ENCODE measurements around the gene APBA2.

The APBA2 gene

DNA sequence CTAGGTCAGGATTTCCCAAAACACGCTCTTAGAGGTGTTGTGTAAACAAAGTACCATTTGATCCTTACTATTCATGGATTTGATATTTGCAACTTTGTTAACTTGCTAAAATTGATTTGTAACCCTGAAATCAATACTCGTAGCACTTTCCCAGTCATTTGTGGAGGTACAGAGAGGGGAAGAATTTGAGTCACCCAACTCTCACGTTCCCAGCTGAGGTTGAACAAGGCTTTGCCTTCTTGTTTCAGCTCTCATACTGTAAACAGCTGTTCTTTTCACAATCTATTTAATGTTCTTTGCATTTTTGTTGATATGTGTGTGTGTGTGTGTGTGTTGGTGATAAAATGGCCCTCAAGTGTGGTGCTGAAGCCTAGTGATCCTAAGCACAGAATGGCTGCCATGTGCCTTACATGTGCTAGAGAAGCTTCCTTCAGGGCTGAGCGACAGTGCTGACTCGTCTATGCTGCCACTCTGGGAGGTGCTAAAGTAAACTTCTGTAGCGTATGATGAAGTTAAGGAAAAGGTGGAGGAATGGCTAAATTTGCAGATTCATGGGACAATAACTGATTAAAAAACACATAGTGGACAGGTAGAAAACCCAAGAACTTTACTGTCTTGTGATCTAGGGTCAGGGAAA lies 173.2 kb downstream of the APBA2 start:
- no peak for DNase-seq (ENCODE audit: low read depth in 2 of 2)

- DNase-seq (ENCODE audit: low read depth in 2 of 2): no peak
These were observed 174.3 kb downstream of the APBA2 start for GRCh38 chr15:29059871-29060640.

GRCh38 chr15:29061746-29062145 lies 176.0 kb downstream of the APBA2 start:
- no peak for DNase-seq (ENCODE audit: low read depth in 2 of 2)

DNA sequence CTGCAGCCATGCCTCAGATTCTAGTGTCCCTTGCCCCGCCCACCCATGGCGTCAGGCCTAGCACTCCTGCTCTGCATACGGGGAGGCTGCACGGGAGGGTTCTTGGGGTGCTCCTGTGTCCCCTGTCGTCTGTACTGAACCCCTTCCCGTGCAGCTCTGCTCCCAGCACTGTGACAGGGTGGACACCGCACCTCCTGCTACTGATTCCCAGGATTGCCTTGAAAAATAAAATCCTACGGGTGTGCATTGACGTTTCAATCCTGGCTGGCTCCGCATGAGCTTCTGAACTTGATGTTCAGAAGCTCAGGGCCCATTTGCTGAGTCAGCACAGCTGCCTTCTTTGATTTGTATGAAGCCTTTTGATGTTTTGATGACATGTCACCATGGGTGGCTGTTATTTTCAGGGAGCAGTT lies 176.4 kb downstream of the APBA2 start:
- no peak for DNase-seq (ENCODE audit: low read depth in 2 of 2)

GRCh38 chr15:29062626-29063025 lies 176.9 kb downstream of the APBA2 start:
- DNase-seq (ENCODE audit: low read depth in 2 of 2): no peak

DNA sequence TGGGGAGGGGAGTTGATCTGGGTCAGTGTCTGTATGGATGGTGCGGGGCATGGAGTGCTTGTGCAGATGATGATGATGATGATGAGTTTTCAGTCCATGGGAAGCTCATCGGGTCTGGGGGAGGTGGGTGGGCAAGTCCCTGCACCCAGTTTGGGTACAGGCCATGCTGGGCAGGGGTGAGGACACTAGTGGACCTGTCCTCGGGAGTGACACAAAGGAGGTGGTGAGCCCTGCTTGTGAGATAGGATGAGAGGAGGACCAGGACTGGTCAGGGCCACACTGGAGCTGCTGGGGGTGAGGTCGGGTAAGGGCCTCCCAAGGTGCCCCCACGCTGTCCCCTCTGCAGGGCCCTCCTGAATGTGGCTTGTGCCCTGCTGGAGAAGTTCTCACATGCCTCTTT lies 177.9 kb downstream of the APBA2 start:
- no peak for DNase-seq (ENCODE audit: low read depth in 2 of 2)

GRCh38 chr15:29064290-29064689 lies 178.5 kb downstream of the APBA2 start:
- no peak for DNase-seq (ENCODE audit: low read depth in 2 of 2)

GRCh38 chr15:29064731-29065130 lies 179.0 kb downstream of the APBA2 start:
- DNase-seq (ENCODE audit: low read depth in 2 of 2): no peak

GRCh38 chr15:29065571-29065970 lies 179.8 kb downstream of the APBA2 start:
- DNase-seq (ENCODE audit: low read depth in 2 of 2): no peak

GRCh38 chr15:29066310-29066709 lies 180.5 kb downstream of the APBA2 start:
- no peak for DNase-seq (ENCODE audit: low read depth in 2 of 2)

DNA sequence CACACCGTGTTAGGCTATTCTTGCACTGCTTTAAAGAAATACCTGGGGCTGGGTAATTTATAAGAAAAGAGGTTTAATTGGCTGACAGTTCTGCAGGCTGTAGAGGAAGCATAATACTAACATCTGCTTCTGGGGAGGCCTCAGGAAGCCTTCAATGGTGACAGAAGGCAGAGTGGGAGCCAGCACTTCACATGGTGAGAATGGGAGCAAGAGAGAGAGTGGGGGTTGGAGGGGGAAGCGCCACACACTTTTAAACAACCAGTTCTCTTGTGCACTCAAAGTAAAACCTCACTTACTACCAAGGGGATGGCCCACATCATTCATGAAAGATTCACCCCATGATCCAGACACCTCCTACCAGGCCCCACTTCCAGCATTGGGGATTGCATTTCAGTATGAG lies 181.1 kb downstream of the APBA2 start:
- DNase-seq (ENCODE audit: low read depth in 2 of 2): no peak

DNA sequence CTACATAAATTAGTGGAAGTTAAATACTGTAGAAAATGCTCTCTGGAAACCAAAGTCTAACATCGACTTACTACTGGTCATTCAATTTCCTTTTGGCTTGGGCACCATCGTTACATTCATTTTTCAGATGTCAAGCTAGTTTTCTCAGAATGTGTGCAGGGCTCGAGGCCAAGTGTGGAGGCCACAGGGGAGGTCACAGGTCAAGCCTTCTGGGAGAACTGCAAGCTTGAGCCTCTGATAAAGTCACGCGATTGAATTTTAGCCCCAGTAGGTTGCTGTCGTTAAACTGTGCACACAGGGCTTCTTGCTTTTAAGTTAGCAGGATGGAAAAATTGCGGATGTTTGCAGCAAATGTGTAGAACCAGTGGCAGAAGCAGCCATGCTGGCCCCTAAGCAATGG lies 182.2 kb downstream of the APBA2 start:
- DNase-seq (ENCODE audit: low read depth in 2 of 2): no peak

DNA sequence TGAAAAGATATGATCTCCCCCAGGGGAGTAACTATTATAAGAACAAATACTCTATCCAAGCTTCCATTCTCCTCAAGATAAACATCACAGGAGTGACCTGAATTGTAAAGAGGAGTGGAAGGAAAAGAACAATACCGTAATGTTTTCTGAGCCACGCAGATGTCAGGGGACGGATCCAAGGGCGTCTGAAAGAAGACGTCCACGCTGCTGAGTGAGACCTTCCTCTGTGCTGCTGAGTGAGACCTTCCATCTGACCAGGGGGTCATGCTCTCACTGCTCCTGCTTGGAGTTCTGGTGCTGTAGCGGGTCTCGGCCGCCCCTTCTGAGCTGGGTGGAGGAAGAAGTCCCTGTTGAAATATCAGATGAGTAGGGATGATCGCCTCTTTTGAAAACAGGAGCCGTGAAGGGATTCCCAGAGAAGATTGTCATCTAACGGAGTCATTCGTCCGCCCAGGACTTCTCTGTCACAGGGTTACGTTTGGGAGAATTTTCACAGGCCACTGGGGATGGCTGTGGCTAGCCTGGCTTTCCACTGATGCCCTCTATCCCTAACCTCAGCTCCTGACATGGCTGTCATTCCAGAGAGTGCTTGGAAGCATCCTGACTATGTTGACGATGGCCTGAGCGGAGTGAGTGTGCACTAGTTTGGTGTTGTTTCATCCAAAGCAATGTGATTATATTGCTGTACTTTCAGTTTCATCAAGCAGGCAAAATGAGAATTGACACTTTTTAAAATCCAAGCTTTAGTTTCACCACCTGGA lies 184.9 kb downstream of the APBA2 start:
- DNase-seq (ENCODE audit: low read depth in 2 of 2): no peak

- DNase-seq (ENCODE audit: low read depth in 2 of 2): no peak
These were observed 185.6 kb downstream of the APBA2 start for GRCh38 chr15:29071232-29071881.

DNA sequence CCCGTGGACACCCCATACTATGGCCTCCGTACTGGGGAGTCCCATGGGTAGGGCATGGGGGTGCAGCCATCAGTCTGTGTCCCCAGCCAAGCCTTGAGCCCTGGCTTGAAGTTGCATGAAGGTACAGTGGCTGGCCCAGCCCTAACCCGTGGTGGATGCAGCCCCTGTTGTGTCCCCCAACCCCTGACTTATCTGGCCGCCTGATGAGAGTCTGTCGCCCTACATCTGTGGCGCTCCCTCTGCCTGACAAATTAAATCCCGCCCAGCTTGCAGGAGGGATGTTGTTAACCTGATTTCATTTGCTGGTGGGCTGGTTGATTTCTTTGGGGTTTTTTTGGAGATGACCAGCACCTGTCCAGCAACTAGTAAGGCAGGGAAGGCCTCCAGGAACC lies 186.1 kb downstream of the APBA2 start:
- no peak for DNase-seq (ENCODE audit: low read depth in 2 of 2)

GRCh38 chr15:29072444-29072843 lies 186.7 kb downstream of the APBA2 start:
- no peak for DNase-seq (ENCODE audit: low read depth in 2 of 2)

DNA sequence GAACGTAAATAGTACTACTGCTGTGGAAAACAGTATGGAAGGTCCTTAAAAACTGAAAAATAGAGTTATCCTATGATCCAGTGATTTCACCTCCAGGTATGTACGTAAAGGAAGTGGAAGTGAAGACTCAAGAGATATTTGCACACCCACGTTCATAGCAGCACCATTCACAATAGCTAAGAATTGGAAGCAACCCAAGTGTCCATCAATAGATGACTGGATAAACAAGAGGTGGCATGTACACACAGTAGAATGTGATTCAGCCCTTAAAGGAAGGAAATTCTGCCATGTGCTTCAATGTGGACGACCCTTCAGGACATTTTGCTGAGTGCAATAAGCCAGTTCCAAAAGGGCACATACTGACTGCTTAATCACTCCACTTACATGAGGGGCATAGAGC lies 188.3 kb downstream of the APBA2 start:
- no peak for DNase-seq (ENCODE audit: low read depth in 2 of 2)

DNA sequence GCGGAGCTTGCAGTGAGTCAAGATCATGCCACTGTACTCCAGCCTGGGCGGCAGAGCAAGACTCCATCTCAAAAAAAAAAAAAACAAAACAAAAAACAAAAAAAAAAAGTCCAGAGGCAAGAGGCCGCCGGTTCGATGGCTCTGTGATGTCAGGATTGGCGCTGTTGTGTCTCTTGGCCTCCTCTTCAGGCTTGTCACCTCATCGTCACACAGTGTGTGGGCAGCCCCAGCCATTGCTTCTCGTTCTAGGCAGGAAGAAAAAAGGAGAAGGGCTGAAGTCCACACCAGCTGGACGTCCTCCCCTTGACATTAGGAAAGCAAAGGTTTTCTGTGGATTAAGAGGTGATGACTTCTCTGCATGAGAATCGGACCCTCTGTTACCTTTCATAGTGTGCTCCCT lies 192.8 kb downstream of the APBA2 start:
- no peak for DNase-seq (ENCODE audit: low read depth in 2 of 2)

DNA sequence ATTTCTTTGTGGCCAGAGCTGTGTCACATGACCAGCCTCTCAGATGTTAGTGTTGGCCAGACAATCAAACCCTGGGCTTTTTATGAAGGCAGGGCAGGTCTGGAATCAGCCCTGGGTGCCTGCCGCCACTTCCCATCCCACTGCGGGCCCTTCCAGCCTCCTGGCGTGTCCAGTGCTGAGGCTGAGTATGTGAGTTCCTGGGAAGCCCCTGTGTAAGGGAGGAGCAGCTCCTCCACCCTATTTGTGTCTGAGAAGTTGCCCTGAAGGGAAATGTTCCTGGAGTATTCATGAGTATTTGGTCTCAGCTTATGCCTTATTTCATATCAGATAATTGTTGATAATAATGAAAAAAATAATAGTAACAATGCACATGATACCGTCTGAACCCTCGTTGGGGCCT lies 193.7 kb downstream of the APBA2 start:
- DNase-seq (ENCODE audit: low read depth in 2 of 2): no peak

DNA sequence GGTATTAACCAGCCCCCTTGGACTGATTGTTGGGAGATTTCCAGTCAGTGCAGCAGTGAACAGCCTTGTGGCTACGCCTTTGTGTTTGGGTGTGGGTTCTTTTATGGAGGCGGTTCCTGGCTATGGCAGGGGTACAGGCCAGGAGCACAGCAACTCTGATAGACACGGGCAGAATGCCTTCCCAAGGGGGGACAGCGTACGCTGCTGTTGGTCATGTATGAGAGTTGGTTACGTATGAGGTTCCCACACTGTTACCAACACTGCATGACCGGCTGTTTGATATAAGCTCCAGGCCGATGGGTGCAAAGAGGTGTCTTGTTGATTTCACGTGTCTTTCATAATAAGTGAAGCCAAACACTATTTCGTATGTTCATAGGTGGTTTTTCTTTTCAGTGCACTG lies 196.0 kb downstream of the APBA2 start:
- DNase-seq (ENCODE audit: low read depth in 2 of 2): no peak

DNA sequence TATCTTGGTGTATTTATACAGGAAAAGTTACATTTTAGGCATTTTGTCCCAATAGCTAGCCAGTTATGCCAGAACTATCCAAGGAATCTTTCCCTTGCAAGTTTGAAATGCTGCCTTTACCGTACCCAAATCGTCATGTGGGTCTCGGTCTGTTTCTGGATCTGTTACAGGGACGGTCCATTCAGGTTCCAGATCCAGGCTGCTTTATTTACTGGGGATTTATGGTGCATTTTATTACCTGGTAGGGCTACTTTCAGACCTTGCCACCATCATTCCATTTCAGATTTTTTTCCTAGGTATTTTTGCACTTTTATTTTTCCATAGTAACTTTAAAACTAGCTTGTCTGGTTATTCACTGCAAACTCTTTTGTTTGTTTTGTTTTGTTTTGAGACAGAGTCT lies 197.4 kb downstream of the APBA2 start:
- no peak for DNase-seq (ENCODE audit: low read depth in 2 of 2)

- no peak for DNase-seq (ENCODE audit: low read depth in 2 of 2)
These were observed 198.1 kb downstream of the APBA2 start for GRCh38 chr15:29083858-29084257.

All from stimulated activated CD4-positive, alpha-beta T cell treated with anti-CD3 and anti-CD28 coated beads, Interleukin-4, amount 100 ng/mL, for 48 hours (primary cell).